ENCODE results near the gene SETD1B. TPM values are rescaled to one million over a fixed set of nuclear protein-coding genes. Genes with fewer than 3 reads are reported as not detected.

The SETD1B gene
- total RNA-seq, 2 donors from 2014 or later, result 19.2 to 27.5 TPM

DNA sequence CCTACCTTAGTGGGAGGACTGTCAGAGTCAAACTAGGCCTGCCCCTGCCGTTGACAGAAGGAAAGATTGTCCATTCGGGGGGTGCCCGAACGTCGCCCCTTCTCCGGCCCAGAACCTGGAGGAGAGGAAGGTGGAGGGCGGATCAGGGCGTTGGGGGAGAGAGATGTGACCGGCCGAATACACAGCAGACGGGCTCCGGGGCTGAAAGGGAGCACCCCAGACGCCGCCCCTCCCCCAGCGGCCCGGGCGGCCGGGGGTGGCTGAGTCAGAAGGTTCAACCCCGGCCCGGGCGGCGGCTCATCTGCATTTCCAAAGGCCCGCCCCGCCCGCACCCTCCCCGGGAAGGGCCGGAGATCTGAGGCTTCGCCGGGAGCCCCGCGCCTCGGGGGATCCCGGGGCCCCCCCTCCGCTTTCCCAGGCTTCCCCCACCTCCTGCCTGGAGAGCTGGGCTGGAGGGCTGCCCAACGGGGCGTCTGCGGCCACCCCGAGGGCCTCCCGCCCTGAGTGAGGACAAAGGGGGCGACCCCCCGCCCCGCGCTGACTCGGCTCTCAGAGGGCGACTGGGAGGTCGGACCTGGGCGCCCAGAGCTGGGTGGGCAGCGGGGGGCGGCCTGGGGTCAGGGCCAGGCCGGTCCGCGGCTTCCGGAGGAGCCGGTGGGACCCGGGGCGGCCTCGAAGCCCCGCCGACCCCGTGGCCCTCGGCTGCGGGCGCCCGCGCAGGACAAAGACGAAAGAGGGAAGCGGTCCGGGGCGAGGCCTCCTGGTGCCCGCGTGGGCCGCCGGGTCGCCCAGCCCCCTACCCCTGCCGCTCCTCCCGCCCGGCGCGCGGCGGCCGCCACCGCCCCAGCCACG, 3.7 kb upstream of the SETD1B start:
- Histone ChIP-seq H3K4me1 (replicated peaks) (peaks cover 34% of the 10 kb centered on the region), H3K4me3 (peak overlapping the region; percentile 59 to 84), H3K27me3 (replicated peaks; ENCODE audit: insufficient read depth) (no peaks in the 10 kb centered on the region), H3K36me3 (no peaks in the 10 kb centered on the region), H3K9me3 (no peaks in the 10 kb centered on the region), H3K27ac (peak overlapping the region; percentile 98 to 100)
- TF ChIP-seq POLR2A (IDR thresholded peaks at IDR 0.05), result peak; percentile 56
- TF ChIP-seq POLR2AphosphoS5 (IDR thresholded peaks at IDR 0.05), result peak; percentile 75
- TF ChIP-seq, protein P1, sequence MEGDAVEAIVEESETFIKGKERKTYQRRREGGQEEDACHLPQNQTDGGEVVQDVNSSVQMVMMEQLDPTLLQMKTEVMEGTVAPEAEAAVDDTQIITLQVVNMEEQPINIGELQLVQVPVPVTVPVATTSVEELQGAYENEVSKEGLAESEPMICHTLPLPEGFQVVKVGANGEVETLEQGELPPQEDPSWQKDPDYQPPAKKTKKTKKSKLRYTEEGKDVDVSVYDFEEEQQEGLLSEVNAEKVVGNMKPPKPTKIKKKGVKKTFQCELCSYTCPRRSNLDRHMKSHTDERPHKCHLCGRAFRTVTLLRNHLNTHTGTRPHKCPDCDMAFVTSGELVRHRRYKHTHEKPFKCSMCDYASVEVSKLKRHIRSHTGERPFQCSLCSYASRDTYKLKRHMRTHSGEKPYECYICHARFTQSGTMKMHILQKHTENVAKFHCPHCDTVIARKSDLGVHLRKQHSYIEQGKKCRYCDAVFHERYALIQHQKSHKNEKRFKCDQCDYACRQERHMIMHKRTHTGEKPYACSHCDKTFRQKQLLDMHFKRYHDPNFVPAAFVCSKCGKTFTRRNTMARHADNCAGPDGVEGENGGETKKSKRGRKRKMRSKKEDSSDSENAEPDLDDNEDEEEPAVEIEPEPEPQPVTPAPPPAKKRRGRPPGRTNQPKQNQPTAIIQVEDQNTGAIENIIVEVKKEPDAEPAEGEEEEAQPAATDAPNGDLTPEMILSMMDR (IDR thresholded peaks at IDR 0.05), result peak in 2 of 4 experiments; percentile 3
- peak; percentile 87 for DNase-seq (ENCODE audit: low spot score)
- intact Hi-C loops (cut with DNase I), result loop anchor here (2.0 to 10.0 kb wide), 2 partner anchors 89 to 215 kb away; partner anchors contain the start of genes KDM2B and PSMD9
- WGBS, result under 1% methylated on average over 67 of the region's 84 CpGs

DNA sequence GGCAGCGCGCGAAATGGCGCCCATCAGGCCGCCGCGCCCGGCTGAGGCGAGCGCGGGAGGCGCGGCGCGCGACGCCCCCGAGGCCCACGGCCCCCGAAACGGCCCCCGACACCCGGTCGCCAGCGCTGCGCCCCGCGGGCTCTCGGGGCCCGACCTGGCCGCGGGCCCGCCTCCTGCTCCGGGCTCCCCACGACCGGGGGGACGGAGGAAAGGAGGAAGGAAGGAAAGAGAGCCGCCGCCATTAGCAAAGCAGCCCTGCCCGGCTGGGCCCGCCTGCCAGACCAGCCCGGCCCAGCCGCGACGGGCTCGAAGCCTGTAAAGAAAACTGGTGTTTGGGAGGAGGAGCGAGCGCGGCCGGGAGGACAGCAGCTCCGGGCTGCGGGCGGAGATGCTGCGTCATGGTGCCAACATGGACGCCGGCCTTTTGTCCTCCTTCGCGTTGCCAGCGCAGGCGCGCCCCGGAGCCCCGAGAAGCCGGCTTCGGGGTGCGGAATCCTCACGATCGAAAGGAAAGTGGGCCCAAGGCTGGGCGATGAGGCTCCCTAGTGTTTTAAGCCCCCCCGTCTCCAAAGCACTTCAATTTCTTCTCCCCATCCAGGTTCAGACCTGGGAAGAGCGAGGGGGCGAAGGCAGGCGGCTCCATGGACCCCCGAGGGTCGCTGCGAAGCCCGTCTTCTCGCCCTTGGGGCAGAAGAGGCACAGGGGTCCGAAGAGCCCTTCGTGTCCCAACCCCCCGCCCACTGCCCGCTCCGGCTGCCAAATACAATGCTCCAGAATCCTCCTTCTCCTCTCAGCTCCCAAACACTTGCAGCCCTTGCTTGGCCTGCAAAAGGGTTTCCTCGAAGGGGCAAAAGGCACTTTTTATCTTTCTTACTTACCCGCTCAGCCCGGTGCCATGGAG, 2.9 kb upstream of the SETD1B start:
- Histone ChIP-seq H3K9me3 (no peaks in the 10 kb centered on the region), H3K27ac (peak overlapping the region; percentile 98 to 100), H3K27me3 (replicated peaks; ENCODE audit: insufficient read depth) (no peaks in the 10 kb centered on the region), H3K4me3 (peak overlapping the region; percentile 59 to 84), H3K4me1 (replicated peaks) (peaks cover 28% of the 10 kb centered on the region), H3K36me3 (no peaks in the 10 kb centered on the region)
- WGBS, result under 1% methylated on average over 60 of the region's 86 CpGs
- intact Hi-C loops (cut with DNase I), result loop anchor here (10.0 kb wide), 1 partner anchor 216 kb away; the partner anchor contains the start of gene KDM2B
- DNase-seq (ENCODE audit: low spot score), result peak; percentile 75
- TF ChIP-seq, protein P1 (IDR thresholded peaks at IDR 0.05), result peak in 1 of 4 experiments; percentile 9
- peak; percentile 58 for TF ChIP-seq POLR2AphosphoS5 (IDR thresholded peaks at IDR 0.05)
- peak; percentile 53 for TF ChIP-seq POLR2A (IDR thresholded peaks at IDR 0.05)

DNA sequence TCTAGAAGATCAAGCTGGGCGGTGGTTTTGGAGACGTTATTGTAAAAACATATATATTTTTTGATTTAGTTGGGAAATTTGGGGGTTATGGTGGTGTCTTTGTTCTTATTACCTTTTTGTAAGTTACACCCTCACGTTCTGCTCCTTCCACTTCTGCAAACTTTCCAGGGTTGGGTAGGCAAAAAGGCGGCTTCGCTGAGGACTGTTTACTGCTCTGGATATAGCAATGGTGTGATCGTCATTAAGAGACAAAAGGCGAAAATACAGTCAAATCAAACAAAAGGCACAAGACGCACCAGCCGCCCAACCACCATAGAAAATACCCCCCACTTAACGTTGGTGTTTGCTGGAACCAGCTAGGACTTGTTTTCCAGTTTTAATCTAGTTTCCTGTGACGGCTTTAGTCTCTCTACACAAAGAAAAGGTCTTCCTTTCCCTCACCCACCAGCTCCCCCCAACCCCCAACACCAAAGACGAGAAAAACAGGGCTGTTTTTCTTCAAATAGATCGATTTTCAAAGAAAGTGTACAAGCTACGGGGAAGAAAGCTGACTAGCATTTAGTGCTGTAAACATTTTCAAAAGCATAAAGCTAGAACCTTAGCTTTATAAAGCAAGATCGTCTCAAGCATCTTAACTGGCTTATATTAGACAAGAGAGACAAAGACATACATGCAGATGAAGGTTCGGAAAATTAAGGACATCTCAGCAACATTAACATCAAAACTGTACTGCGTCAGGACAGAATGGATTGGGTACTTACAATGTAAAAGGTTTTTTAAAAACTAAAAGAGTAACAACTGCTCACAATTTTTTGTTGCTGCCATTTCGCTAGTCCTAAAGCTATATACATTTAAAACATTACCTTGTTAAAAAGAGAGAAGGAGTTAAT, 2.0 kb upstream of the SETD1B start:
- Histone ChIP-seq H3K4me1 (replicated peaks) (peaks cover 22% of the 10 kb centered on the region), H3K27me3 (replicated peaks; ENCODE audit: insufficient read depth) (no peaks in the 10 kb centered on the region), H3K9me3 (no peaks in the 10 kb centered on the region), H3K36me3 (no peaks in the 10 kb centered on the region), H3K4me3 (peak overlapping the region; percentile 59 to 84), H3K27ac (peak overlapping the region; percentile 98 to 100)
- WGBS, result 2% methylated on average over 18 of the region's 18 CpGs
- intact Hi-C loops (cut with DNase I), result loop anchor here (10.0 kb wide), 1 partner anchor 217 kb away; the partner anchor contains the start of gene KDM2B
- TF ChIP-seq POLR2AphosphoS5 (IDR thresholded peaks at IDR 0.05) (no peak), POLR2A (IDR thresholded peaks at IDR 0.05) (no peak)
- TF ChIP-seq, protein P1 (IDR thresholded peaks at IDR 0.05), result no peak
- no peak for DNase-seq (ENCODE audit: low spot score)

DNA sequence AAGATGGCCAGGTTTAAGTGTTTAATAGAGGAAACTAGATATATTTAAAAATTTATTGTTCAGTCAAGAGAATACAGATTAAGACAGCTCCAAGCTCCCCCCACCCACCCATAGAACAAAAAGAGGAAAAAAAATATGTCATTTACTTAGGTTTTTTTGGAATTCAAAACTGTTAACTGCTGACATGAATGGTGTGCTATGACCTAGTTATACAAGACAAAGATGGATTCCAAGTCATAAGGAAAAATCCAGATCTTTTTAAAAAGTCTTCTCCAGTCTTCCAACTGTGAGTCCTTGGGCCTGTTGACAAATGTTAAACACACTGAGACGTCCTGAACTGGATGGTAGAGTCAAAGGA, 1.3 kb upstream of the SETD1B start:
- intact Hi-C loops (cut with DNase I), result loop anchor here (10.0 kb wide), 1 partner anchor 218 kb away; the partner anchor contains the start of gene KDM2B
- Histone ChIP-seq H3K4me1 (replicated peaks) (peaks cover 21% of the 10 kb centered on the region), H3K4me3 (peak overlapping the region; percentile 59 to 84), H3K27me3 (replicated peaks; ENCODE audit: insufficient read depth) (no peaks in the 10 kb centered on the region), H3K9me3 (no peaks in the 10 kb centered on the region), H3K36me3 (no peaks in the 10 kb centered on the region), H3K27ac (peak overlapping the region; percentile 98 to 100)
- TF ChIP-seq, protein P1 (IDR thresholded peaks at IDR 0.05), result no peak
- TF ChIP-seq POLR2AphosphoS5 (IDR thresholded peaks at IDR 0.05) (no peak), POLR2A (IDR thresholded peaks at IDR 0.05) (no peak)
- 0% methylated on average over 1 of the region's 1 CpG for WGBS
- no peak for DNase-seq (ENCODE audit: low spot score)

Measured in prostate gland (tissue), 2 donors.